OCI-M2 (cell line): Measurements from ENCODE around the gene CREBBP.

Source experiments
- DNase-seq: peaks from one replicate; lab custom pipeline; 2025; ENCODE audit not compliant: unreplicated experiment; lab: John Stamatoyannopoulos, UW

The CREBBP gene

GRCh38 chr16:3825103-3825502 is 55.4 kb downstream of the CREBBP start:
- no peak for DNase-seq

- no peak for DNase-seq
These were observed 56.3 kb downstream of the CREBBP start for GRCh38 chr16:3824121-3824795.

- no peak for DNase-seq
These were observed 57.1 kb downstream of the CREBBP start for GRCh38 chr16:3823427-3823826.

- DNase-seq: no peak
These were observed 58.0 kb downstream of the CREBBP start for GRCh38 chr16:3822366-3823045.

- DNase-seq: no peak
These were observed 59.3 kb downstream of the CREBBP start for GRCh38 chr16:3821184-3821583.

GRCh38 chr16:3819746-3820724 is 60.5 kb downstream of the CREBBP start:
- DNase-seq: no peak

GRCh38 chr16:3819175-3819527 is 61.4 kb downstream of the CREBBP start:
- no peak for DNase-seq

- DNase-seq: no peak
These were observed 64.2 kb downstream of the CREBBP start for GRCh38 chr16:3816326-3816725.

- no peak for DNase-seq
These were observed 65.8 kb downstream of the CREBBP start for GRCh38 chr16:3814755-3815154.

GRCh38 chr16:3812469-3813172 is 67.9 kb downstream of the CREBBP start:
- DNase-seq: no peak

- DNase-seq: no peak
These were observed 69.7 kb downstream of the CREBBP start for GRCh38 chr16:3810818-3811217.

GRCh38 chr16:3810198-3810664 is 70.3 kb downstream of the CREBBP start:
- DNase-seq: no peak

GRCh38 chr16:3808308-3809063 is 72.0 kb downstream of the CREBBP start:
- no peak for DNase-seq

GRCh38 chr16:3807425-3808123 is 72.9 kb downstream of the CREBBP start:
- DNase-seq: no peak

- no peak for DNase-seq
These were observed 76.0 kb downstream of the CREBBP start for GRCh38 chr16:3804426-3805016.

- no peak for DNase-seq
These were observed 79.8 kb downstream of the CREBBP start for GRCh38 chr16:3800477-3801270.

GRCh38 chr16:3800019-3800418 is 80.5 kb downstream of the CREBBP start:
- DNase-seq: no peak

- DNase-seq: no peak
These were observed 81.2 kb downstream of the CREBBP start for GRCh38 chr16:3799354-3799753.
